GM23338 (cell line): Measurements from ENCODE around the gene SNRPA1. TPM values are rescaled to one million over a fixed set of nuclear protein-coding genes. Genes with fewer than 3 reads are reported as not detected.

Experiments used
- ATAC-seq: fragments of 200-7000 bp; cut with Tn5 transposase; 3 replicates; pipeline ENCODE4 v1.9.1; 2020
- DNase-seq: peaks from one replicate; pipeline ENCODE4 v3.0.0-alpha.2; 2015; ENCODE audit warnings: low spot score
- H2AFZ ChIP-seq: fragments of 200-600 bp; sonication (generic); 2 replicates; pipeline ENCODE4 v1.8.0; 2016; ENCODE audit warnings: antibody characterized with exemption, mild to moderate bottlenecking, moderate library complexity
- H3F3A ChIP-seq: fragments of 200-600 bp; sonication (generic); replicated peaks from 2 replicates; pipeline ENCODE4 v1.8.0; 2017; ENCODE audit warnings: antibody characterized with exemption, mixed run types, low read depth
- H3K27ac ChIP-seq: fragments of 200-600 bp; sonication (generic); 2 replicates; pipeline ENCODE4 v1.6.1; 2016; ENCODE audit warnings: low read depth
- H3K27me3 ChIP-seq: fragments of 200-600 bp; sonication (generic); 2 replicates; pipeline ENCODE4 v1.8.0; 2016; ENCODE audit warnings: mild to moderate bottlenecking, mixed run types, moderate library complexity; ENCODE audit not compliant: insufficient read depth
- H3K36me3 ChIP-seq: fragments of 200-600 bp; sonication (generic); 2 replicates; pipeline ENCODE4 v1.8.0; 2016; ENCODE audit warnings: mild to moderate bottlenecking; ENCODE audit not compliant: insufficient read depth
- H3K4me1 ChIP-seq: fragments of 200-600 bp; sonication (generic); 2 replicates; pipeline ENCODE4 v1.8.0; 2016; ENCODE audit warnings: mild to moderate bottlenecking, moderate library complexity; ENCODE audit not compliant: insufficient read depth
- H3K4me2 ChIP-seq: fragments of 200-600 bp; sonication (generic); 2 replicates; pipeline ENCODE4 v1.7.1; 2017; ENCODE audit warnings: mixed run types
- H3K4me3 ChIP-seq: fragments of 200-600 bp; sonication (generic); 2 replicates; pipeline ENCODE4 v1.6.1; 2016; ENCODE audit warnings: mixed run types
- H3K79me2 ChIP-seq: fragments of 200-600 bp; sonication (generic); replicated peaks from 2 replicates; pipeline ENCODE4 v1.8.0; 2017; ENCODE audit warnings: mild to moderate bottlenecking; ENCODE audit not compliant: insufficient read depth
- H3K9me2 ChIP-seq: fragments of 200-600 bp; sonication (generic); 2 replicates; pipeline ENCODE4 v1.8.0; 2017; ENCODE audit not compliant: insufficient read depth
- H4K20me1 ChIP-seq: fragments of 200-600 bp; sonication (generic); replicated peaks from 2 replicates; pipeline ENCODE4 v1.8.0; 2017; ENCODE audit warnings: mild to moderate bottlenecking; ENCODE audit not compliant: insufficient read depth
- H3K27ac Mint-ChIP-seq: 2 replicates; pipeline ENCODE4 v1.8.0; 2020; ENCODE audit warnings: inconsistent platforms, mild to moderate bottlenecking, moderate library complexity, mixed read lengths
- H3K27me3 Mint-ChIP-seq: 3 replicates; pipeline ENCODE4 v1.8.0; 2022; ENCODE audit warnings: low read depth, mild to moderate bottlenecking, moderate library complexity, mixed read lengths, inconsistent platforms; ENCODE audit not compliant: insufficient read depth, poor library complexity
- H3K36me3 Mint-ChIP-seq: 3 replicates; pipeline ENCODE4 v1.8.0; 2021; ENCODE audit warnings: low read depth, mild to moderate bottlenecking, inconsistent platforms, moderate library complexity, mixed read lengths
- H3K4me1 Mint-ChIP-seq: 3 replicates; pipeline ENCODE4 v1.8.0; 2020; ENCODE audit warnings: mild to moderate bottlenecking, inconsistent platforms, mixed read lengths
- H3K4me3 Mint-ChIP-seq: 3 replicates; pipeline ENCODE4 v1.8.0; 2021; ENCODE audit warnings: moderate library complexity, mild to moderate bottlenecking, inconsistent platforms, mixed read lengths
- H3K9me3 Mint-ChIP-seq: 3 replicates; pipeline ENCODE4 v1.8.0; 2020; ENCODE audit warnings: moderate library complexity, mild to moderate bottlenecking, inconsistent platforms, mixed read lengths
- CREB1 ChIP-seq: fragments of 250-450 bp; sonication (Bioruptor Pico); IDR thresholded peaks from 2 replicates; pipeline ENCODE4 v1.5.0; 2020; ENCODE audit warnings: low read depth, mild to moderate bottlenecking, moderate library complexity
- CTCF ChIP-seq, 2 experiments: fragments of 200-600 bp in 1 of 2; sonication (generic) in 1 of 2; conservative IDR thresholded peaks; 2 replicates each; pipeline versions ENCODE4 v1.5.1 to v1.6.1; 2016 to 2017; ENCODE audit warnings: antibody characterized with exemption in 2 of 2, low read depth in 2 of 2, mild to moderate bottlenecking in 2 of 2, moderate library complexity in 1 of 2
- ETS1 ChIP-seq: IDR thresholded peaks from 2 replicates; pipeline ENCODE4 v1.6.1; 2016; ENCODE audit warnings: antibody characterized with exemption
- EZH2 ChIP-seq: fragments of 200-600 bp; sonication (generic); IDR thresholded peaks from one replicate; pipeline ENCODE4 v1.8.0; 2017; ENCODE audit warnings: antibody characterized with exemption, mild to moderate bottlenecking, low read depth; ENCODE audit not compliant: unreplicated experiment
- EZH2phosphoT487 ChIP-seq: fragments of 200-600 bp; sonication (generic); IDR thresholded peaks from one replicate; pipeline ENCODE4 v1.8.1; 2018; ENCODE audit warnings: antibody characterized with exemption; ENCODE audit not compliant: unreplicated experiment
- JUNB ChIP-seq: IDR thresholded peaks from one replicate; pipeline ENCODE4 v1.6.1; 2016; ENCODE audit warnings: antibody characterized with exemption; ENCODE audit not compliant: unreplicated experiment
- NANOG ChIP-seq: IDR thresholded peaks from 2 replicates; pipeline ENCODE4 v1.6.1; 2016; ENCODE audit warnings: antibody characterized with exemption, borderline replicate concordance
- POLR2AphosphoS5 ChIP-seq: IDR thresholded peaks from 2 replicates; pipeline ENCODE4 v1.6.1; 2016; ENCODE audit warnings: antibody characterized with exemption, low read depth
- STAT1 ChIP-seq: IDR thresholded peaks from one replicate; pipeline ENCODE4 v1.6.1; 2016; ENCODE audit warnings: antibody characterized with exemption; ENCODE audit not compliant: unreplicated experiment
- ZNF114 ChIP-seq: fragments of 250-450 bp; sonication (Bioruptor Pico); IDR thresholded peaks from 2 replicates; pipeline ENCODE4 v1.5.0; 2020; ENCODE audit warnings: mild to moderate bottlenecking, moderate library complexity
- ZNF331 ChIP-seq: fragments of 250-450 bp; sonication (Bioruptor Pico); IDR thresholded peaks from 2 replicates; pipeline ENCODE4 v1.5.0; 2020; ENCODE audit warnings: low read depth, mild to moderate bottlenecking, moderate library complexity
- polyA plus RNA-seq: library from polyadenylated mRNA; unstranded; fragments of >200 nt; fragmentation: Nextera tagmentation; extraction: Ambion mirVana; gene quantifications from 2 replicates; pipeline ENCODE4 v1.2.1, GENCODE V29; 2016
- total RNA-seq: library from RNA; depleted of rRNA; stranded (reverse); fragments of >200 nt; shearing (Covaris generic); gene quantifications from 2 replicates; pipeline ENCODE4 v1.2.3, GENCODE V29; 2014
- TF ChIP-seq, protein P1 (sequence below): IDR thresholded peaks from one replicate; pipeline ENCODE4 v1.6.1; 2018; ENCODE audit warnings: antibody characterized with exemption; ENCODE audit not compliant: unreplicated experiment
- TF ChIP-seq, protein P2 (sequence below): fragments of 250-450 bp; sonication (Bioruptor Pico); IDR thresholded peaks from 2 replicates; pipeline ENCODE4 v1.5.0; 2020; ENCODE audit warnings: mild to moderate bottlenecking, moderate library complexity

The SNRPA1 gene
- total and polyA plus RNA-seq, 2 experiments from 2014 or later, result 170 to 361 TPM

DNA sequence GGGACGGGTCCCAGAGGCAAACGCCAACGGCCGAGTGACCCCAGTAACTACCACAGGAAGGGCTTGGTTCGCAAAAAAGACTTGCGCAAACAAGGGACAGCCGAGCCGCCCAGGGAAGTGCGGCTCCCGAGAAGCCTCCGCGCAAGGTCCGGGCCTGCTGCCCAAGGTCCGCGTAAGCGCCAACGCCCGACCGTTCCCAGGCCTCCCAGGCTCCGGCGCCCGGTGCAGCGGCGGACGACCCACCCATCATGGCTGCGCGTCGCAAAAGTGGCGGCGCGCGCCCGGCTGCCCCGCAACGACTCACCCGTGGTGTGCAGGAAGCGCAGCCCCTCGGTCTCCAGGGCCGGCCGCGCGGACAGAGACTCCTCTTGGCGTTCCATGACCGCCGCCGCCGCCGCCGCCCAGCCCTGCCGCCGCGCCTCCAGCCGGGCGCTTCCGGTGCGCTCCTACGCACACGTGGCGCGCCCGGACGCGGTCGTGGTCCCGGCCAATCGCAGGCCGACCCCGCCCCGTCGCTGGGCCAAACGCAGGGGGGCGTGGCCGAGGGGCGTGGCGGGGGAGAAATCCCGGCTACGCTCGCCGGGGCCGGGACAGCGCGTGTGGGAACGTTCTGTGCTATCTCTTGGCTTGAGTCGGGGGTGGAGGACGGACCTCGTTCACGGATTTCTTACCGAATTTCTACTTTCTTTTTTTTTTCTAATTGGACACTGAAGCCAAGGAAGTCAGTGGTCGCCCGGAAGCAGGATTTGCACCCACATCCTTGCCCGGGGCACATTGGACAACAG, 17.8 kb downstream of the SNRPA1 start, which contains the start of gene SELENOS:
Gene SELENOS, minus strand, starts transcription at position 448 of the 785 bp plus-strand sequence. Its CDS starts 68 bp downstream, at position 380.
- Histone ChIP-seq H3K9me2 (no peaks in the 10 kb centered on the region), H3K27me3 (no peaks in the 10 kb centered on the region), H4K20me1 (peaks cover 11% of the 10 kb centered on the region), H3K36me3 (peaks cover 45% of the 10 kb centered on the region), H3K79me2 (peaks cover 19% of the 10 kb centered on the region), H2AFZ (peak within 1 kb of the TSS; percentile 92), H3F3A (peaks cover 43% of the 10 kb centered on the region), H3K4me1 (peaks cover 8% of the 10 kb centered on the region), H3K4me3 (peak within 1 kb of the TSS; percentile 100), H3K4me2 (peak within 1 kb of the TSS; percentile 100), H3K27ac (no peak within 1 kb of the TSS)
- H3K4me3 Mint-ChIP-seq, result peak within 1 kb of the TSS; percentile 95
- no peak for TF ChIP-seq CTCF (conservative IDR thresholded peaks at IDR 0.05; ENCODE audit: low read depth in 2 of 2)
- TF ChIP-seq EZH2phosphoT487, result no peak
- peak; percentile 67; the same call in 1 of the 2 replicates for TF ChIP-seq ETS1
- TF ChIP-seq, protein P1, sequence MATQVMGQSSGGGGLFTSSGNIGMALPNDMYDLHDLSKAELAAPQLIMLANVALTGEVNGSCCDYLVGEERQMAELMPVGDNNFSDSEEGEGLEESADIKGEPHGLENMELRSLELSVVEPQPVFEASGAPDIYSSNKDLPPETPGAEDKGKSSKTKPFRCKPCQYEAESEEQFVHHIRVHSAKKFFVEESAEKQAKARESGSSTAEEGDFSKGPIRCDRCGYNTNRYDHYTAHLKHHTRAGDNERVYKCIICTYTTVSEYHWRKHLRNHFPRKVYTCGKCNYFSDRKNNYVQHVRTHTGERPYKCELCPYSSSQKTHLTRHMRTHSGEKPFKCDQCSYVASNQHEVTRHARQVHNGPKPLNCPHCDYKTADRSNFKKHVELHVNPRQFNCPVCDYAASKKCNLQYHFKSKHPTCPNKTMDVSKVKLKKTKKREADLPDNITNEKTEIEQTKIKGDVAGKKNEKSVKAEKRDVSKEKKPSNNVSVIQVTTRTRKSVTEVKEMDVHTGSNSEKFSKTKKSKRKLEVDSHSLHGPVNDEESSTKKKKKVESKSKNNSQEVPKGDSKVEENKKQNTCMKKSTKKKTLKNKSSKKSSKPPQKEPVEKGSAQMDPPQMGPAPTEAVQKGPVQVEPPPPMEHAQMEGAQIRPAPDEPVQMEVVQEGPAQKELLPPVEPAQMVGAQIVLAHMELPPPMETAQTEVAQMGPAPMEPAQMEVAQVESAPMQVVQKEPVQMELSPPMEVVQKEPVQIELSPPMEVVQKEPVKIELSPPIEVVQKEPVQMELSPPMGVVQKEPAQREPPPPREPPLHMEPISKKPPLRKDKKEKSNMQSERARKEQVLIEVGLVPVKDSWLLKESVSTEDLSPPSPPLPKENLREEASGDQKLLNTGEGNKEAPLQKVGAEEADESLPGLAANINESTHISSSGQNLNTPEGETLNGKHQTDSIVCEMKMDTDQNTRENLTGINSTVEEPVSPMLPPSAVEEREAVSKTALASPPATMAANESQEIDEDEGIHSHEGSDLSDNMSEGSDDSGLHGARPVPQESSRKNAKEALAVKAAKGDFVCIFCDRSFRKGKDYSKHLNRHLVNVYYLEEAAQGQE, result no peak
- peak; percentile 86 for TF ChIP-seq CREB1 (CRISPR knock-in tag)
- TF ChIP-seq ZNF114 (CRISPR knock-in tag), result no peak
- no peak for TF ChIP-seq EZH2
- no peak for TF ChIP-seq ZNF331 (CRISPR knock-in tag)
- TF ChIP-seq POLR2AphosphoS5, result peak; percentile 83
- no peak for TF ChIP-seq NANOG
- TF ChIP-seq JUNB, result no peak
- TF ChIP-seq STAT1, result no peak
- TF ChIP-seq, protein P2, sequence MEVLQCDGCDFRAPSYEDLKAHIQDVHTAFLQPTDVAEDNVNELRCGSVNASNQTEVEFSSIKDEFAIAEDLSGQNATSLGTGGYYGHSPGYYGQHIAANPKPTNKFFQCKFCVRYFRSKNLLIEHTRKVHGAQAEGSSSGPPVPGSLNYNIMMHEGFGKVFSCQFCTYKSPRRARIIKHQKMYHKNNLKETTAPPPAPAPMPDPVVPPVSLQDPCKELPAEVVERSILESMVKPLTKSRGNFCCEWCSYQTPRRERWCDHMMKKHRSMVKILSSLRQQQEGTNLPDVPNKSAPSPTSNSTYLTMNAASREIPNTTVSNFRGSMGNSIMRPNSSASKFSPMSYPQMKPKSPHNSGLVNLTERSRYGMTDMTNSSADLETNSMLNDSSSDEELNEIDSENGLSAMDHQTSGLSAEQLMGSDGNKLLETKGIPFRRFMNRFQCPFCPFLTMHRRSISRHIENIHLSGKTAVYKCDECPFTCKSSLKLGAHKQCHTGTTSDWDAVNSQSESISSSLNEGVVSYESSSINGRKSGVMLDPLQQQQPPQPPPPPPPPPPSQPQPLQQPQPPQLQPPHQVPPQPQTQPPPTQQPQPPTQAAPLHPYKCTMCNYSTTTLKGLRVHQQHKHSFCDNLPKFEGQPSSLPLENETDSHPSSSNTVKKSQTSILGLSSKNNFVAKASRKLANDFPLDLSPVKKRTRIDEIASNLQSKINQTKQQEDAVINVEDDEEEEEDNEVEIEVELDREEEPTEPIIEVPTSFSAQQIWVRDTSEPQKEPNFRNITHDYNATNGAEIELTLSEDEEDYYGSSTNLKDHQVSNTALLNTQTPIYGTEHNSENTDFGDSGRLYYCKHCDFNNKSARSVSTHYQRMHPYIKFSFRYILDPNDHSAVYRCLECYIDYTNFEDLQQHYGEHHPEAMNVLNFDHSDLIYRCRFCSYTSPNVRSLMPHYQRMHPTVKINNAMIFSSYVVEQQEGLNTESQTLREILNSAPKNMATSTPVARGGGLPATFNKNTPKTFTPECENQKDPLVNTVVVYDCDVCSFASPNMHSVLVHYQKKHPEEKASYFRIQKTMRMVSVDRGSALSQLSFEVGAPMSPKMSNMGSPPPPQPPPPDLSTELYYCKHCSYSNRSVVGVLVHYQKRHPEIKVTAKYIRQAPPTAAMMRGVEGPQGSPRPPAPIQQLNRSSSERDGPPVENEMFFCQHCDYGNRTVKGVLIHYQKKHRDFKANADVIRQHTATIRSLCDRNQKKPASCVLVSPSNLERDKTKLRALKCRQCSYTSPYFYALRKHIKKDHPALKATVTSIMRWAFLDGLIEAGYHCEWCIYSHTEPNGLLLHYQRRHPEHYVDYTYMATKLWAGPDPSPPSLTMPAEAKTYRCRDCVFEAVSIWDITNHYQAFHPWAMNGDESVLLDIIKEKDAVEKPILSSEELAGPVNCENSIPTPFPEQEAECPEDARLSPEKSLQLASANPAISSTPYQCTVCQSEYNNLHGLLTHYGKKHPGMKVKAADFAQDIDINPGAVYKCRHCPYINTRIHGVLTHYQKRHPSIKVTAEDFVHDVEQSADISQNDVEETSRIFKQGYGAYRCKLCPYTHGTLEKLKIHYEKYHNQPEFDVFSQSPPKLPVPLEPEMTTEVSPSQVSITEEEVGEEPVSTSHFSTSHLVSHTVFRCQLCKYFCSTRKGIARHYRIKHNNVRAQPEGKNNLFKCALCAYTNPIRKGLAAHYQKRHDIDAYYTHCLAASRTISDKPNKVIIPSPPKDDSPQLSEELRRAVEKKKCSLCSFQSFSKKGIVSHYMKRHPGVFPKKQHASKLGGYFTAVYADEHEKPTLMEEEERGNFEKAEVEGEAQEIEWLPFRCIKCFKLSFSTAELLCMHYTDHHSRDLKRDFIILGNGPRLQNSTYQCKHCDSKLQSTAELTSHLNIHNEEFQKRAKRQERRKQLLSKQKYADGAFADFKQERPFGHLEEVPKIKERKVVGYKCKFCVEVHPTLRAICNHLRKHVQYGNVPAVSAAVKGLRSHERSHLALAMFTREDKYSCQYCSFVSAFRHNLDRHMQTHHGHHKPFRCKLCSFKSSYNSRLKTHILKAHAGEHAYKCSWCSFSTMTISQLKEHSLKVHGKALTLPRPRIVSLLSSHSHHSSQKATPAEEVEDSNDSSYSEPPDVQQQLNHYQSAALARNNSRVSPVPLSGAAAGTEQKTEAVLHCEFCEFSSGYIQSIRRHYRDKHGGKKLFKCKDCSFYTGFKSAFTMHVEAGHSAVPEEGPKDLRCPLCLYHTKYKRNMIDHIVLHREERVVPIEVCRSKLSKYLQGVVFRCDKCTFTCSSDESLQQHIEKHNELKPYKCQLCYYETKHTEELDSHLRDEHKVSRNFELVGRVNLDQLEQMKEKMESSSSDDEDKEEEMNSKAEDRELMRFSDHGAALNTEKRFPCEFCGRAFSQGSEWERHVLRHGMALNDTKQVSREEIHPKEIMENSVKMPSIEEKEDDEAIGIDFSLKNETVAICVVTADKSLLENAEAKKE, result no peak
- peaks cover 7% of the 10 kb centered on the region; the same call in 2 of the 3 replicates for H3K4me1 Mint-ChIP-seq
- H3K9me3 Mint-ChIP-seq, result no peaks in the 10 kb centered on the region
- H3K27ac Mint-ChIP-seq, result peak within 1 kb of the TSS; percentile 63; the same call in 1 of the 2 replicates
- DNase-seq, result peak; percentile 96
- peaks cover 9% of the 10 kb centered on the region for H3K27me3 Mint-ChIP-seq
- H3K36me3 Mint-ChIP-seq, result peaks cover 52% of the 10 kb centered on the region
- ATAC-seq, result peak; percentile 95
